ENCODE data around the gene SUSD4.
"Not testable (repeated sequence)": the region's sequence is repeated elsewhere in the genome, so short reads cannot be mapped to it uniquely, and the experiment has no call there.

Gene SUSD4

GRCh38 chr1:223289621-223290020 lies 74.4 kb downstream of the SUSD4 start:
- DNase-seq (ENCODE audit: low read depth): no peak
- no peak for TF ChIP-seq CTCF (IDR thresholded peaks at IDR 0.05; ENCODE audit: low read length, missing control alignments)
- H3K4me3 ChIP-seq (replicated peaks; ENCODE audit: low read depth, low read length): no peak overlapping the region

GRCh38 chr1:223288826-223289225 lies 75.2 kb downstream of the SUSD4 start:
- DNase-seq (ENCODE audit: low read depth): no peak
- H3K4me3 ChIP-seq (replicated peaks; ENCODE audit: low read depth, low read length): no peak overlapping the region
- TF ChIP-seq CTCF (IDR thresholded peaks at IDR 0.05; ENCODE audit: low read length, missing control alignments): no peak

GRCh38 chr1:223285452-223285851 lies 78.5 kb downstream of the SUSD4 start:
- TF ChIP-seq CTCF (IDR thresholded peaks at IDR 0.05; ENCODE audit: low read length, missing control alignments): no peak
- no peak for DNase-seq (ENCODE audit: low read depth)
- no peak overlapping the region for H3K4me3 ChIP-seq (replicated peaks; ENCODE audit: low read depth, low read length)

- not testable (repeated sequence) for H3K4me3 ChIP-seq (replicated peaks; ENCODE audit: low read depth, low read length); DNase-seq (ENCODE audit: low read depth)
Observed at GRCh38 chr1:223283697-223284096, 80.3 kb downstream of the SUSD4 start.

GRCh38 chr1:223278311-223278710 lies 85.7 kb downstream of the SUSD4 start:
- H3K4me3 ChIP-seq (replicated peaks; ENCODE audit: low read depth, low read length); DNase-seq (ENCODE audit: low read depth): not testable (repeated sequence)

- TF ChIP-seq CTCF (IDR thresholded peaks at IDR 0.05; ENCODE audit: low read length, missing control alignments): no peak
- no peak for DNase-seq (ENCODE audit: low read depth)
- no peak overlapping the region for H3K4me3 ChIP-seq (replicated peaks; ENCODE audit: low read depth, low read length)
Observed at GRCh38 chr1:223276029-223276428, 87.9 kb downstream of the SUSD4 start.

- no peak overlapping the region for H3K4me3 ChIP-seq (replicated peaks; ENCODE audit: low read depth, low read length)
- DNase-seq (ENCODE audit: low read depth): no peak
- no peak for TF ChIP-seq CTCF (IDR thresholded peaks at IDR 0.05; ENCODE audit: low read length, missing control alignments)
Observed at GRCh38 chr1:223273511-223273910, 90.5 kb downstream of the SUSD4 start.

GRCh38 chr1:223271085-223271781 lies 92.7 kb downstream of the SUSD4 start:
- no peak for TF ChIP-seq CTCF (IDR thresholded peaks at IDR 0.05; ENCODE audit: low read length, missing control alignments)
- no peak for DNase-seq (ENCODE audit: low read depth)
- H3K4me3 ChIP-seq (replicated peaks; ENCODE audit: low read depth, low read length): no peak overlapping the region

Data from fibroblast of pulmonary artery (primary cell).